ENCODE measurements around the gene WBP2.

DNA sequence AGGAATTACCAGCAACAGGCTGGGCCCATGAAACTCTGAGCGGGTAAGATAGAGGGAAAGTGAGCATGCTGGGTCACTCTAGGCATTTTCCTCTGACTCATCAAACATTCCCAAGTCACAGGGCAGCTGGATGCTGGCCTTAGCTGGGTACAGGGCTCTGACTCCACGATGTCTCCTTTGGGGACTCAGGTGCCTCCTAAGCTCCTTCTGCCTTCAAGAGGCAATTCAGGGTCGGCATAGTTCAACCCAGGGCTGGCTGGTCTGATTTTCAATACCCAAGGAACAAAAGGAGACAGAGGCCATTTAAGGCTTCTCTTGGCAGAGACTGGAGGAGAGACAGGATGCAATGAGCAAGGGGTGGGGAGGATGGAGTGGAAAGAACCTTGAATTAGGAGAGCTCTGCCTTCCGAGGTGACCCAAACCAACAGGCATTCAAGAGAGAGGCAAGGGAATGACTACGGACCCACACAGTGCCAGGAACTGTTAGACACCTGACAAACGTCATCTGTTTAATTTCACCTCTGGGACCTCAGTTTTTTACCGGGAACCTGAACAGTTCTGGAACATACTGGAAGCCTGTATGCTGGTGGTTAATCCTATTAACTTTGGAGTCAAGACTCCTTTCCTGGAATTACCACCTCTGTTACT, 910 bp downstream of the WBP2 start:
- TF ChIP-seq, protein P1, sequence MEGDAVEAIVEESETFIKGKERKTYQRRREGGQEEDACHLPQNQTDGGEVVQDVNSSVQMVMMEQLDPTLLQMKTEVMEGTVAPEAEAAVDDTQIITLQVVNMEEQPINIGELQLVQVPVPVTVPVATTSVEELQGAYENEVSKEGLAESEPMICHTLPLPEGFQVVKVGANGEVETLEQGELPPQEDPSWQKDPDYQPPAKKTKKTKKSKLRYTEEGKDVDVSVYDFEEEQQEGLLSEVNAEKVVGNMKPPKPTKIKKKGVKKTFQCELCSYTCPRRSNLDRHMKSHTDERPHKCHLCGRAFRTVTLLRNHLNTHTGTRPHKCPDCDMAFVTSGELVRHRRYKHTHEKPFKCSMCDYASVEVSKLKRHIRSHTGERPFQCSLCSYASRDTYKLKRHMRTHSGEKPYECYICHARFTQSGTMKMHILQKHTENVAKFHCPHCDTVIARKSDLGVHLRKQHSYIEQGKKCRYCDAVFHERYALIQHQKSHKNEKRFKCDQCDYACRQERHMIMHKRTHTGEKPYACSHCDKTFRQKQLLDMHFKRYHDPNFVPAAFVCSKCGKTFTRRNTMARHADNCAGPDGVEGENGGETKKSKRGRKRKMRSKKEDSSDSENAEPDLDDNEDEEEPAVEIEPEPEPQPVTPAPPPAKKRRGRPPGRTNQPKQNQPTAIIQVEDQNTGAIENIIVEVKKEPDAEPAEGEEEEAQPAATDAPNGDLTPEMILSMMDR (IDR thresholded peaks at IDR 0.05), result no peak
- TF ChIP-seq POLR2A (IDR thresholded peaks at IDR 0.05), result no peak
- peak; percentile 21 to 68 (median 55) for TF ChIP-seq POLR2AphosphoS5 (IDR thresholded peaks at IDR 0.05)

Measured in breast epithelium (tissue), 3 donors.